ENCODE measurements around the gene SMYD3.
"Not testable (repeated sequence)": the region's sequence is repeated elsewhere in the genome, so short reads cannot be mapped to it uniquely, and the experiment has no call there.

The SMYD3 gene

GRCh38 chr1:246333855-246334254, 173.2 kb downstream of the SMYD3 start:
- no peaks in the 10 kb centered on the region for H3K9me2 ChIP-seq (replicated peaks; ENCODE audit: insufficient read depth, low read length)
- H3F3A ChIP-seq (ENCODE audit: insufficient read depth, low read length) = no peaks in the 10 kb centered on the region
- H3K36me3 ChIP-seq (replicated peaks; ENCODE audit: insufficient read depth, low read length) = no peaks in the 10 kb centered on the region
- H4K20me1 ChIP-seq (ENCODE audit: insufficient read depth, low read length) = no peaks in the 10 kb centered on the region
- no peaks in the 10 kb centered on the region for H3K79me2 ChIP-seq (ENCODE audit: low read length)
- no peak for DNase-seq
- H2AFZ ChIP-seq (ENCODE audit: low read length) = no peak overlapping the region
- H3K27me3 ChIP-seq (replicated peaks; ENCODE audit: insufficient read depth, low read length) = no peaks in the 10 kb centered on the region
- H3K4me1 ChIP-seq (ENCODE audit: low read length) = no peaks in the 10 kb centered on the region
- TF ChIP-seq EZH2phosphoT487 (IDR thresholded peaks at IDR 0.05; ENCODE audit: low read length) (no peak), CTCF (IDR thresholded peaks at IDR 0.05; ENCODE audit: low read length) (no peak), EZH2 (optimal IDR thresholded peaks at IDR 0.05; ENCODE audit: low read depth, low read length) (no peak)
- H3K9me3 ChIP-seq (replicated peaks; ENCODE audit: insufficient read depth, low read length) = no peaks in the 10 kb centered on the region
- H3K4me3 ChIP-seq (ENCODE audit: low read length) = no peak overlapping the region
- H3K4me2 ChIP-seq (ENCODE audit: low read depth, low read length) = no peak overlapping the region
- H3K9ac ChIP-seq (ENCODE audit: low read length) = no peak overlapping the region
- no peak overlapping the region for H3K27ac ChIP-seq (ENCODE audit: low read length)

GRCh38 chr1:246332078-246332477, 175.0 kb downstream of the SMYD3 start:
- Histone ChIP-seq H3K27ac (ENCODE audit: low read length) (no peak overlapping the region), H3K9ac (ENCODE audit: low read length) (no peak overlapping the region), H2AFZ (ENCODE audit: low read length) (no peak overlapping the region), H3K9me3 (replicated peaks; ENCODE audit: insufficient read depth, low read length) (no peaks in the 10 kb centered on the region), H3K36me3 (replicated peaks; ENCODE audit: insufficient read depth, low read length) (no peaks in the 10 kb centered on the region), H3K27me3 (replicated peaks; ENCODE audit: insufficient read depth, low read length) (no peaks in the 10 kb centered on the region), H3K79me2 (ENCODE audit: low read length) (no peaks in the 10 kb centered on the region), H4K20me1 (ENCODE audit: insufficient read depth, low read length) (no peaks in the 10 kb centered on the region), H3K4me2 (ENCODE audit: low read depth, low read length) (no peak overlapping the region), H3K9me2 (replicated peaks; ENCODE audit: insufficient read depth, low read length) (no peaks in the 10 kb centered on the region), H3K4me3 (ENCODE audit: low read length) (no peak overlapping the region), H3K4me1 (ENCODE audit: low read length) (no peaks in the 10 kb centered on the region), H3F3A (ENCODE audit: insufficient read depth, low read length) (no peaks in the 10 kb centered on the region)
- TF ChIP-seq CTCF (IDR thresholded peaks at IDR 0.05; ENCODE audit: low read length) = no peak
- no peak for TF ChIP-seq EZH2 (optimal IDR thresholded peaks at IDR 0.05; ENCODE audit: low read depth, low read length)
- no peak for TF ChIP-seq EZH2phosphoT487 (IDR thresholded peaks at IDR 0.05; ENCODE audit: low read length)
- DNase-seq = no peak

- H4K20me1 ChIP-seq (ENCODE audit: insufficient read depth, low read length) = no peaks in the 10 kb centered on the region
- H3K27me3 ChIP-seq (replicated peaks; ENCODE audit: insufficient read depth, low read length) = no peaks in the 10 kb centered on the region
- no peak overlapping the region for H3K4me3 ChIP-seq (ENCODE audit: low read length)
- no peaks in the 10 kb centered on the region for H3K9me3 ChIP-seq (replicated peaks; ENCODE audit: insufficient read depth, low read length)
- no peaks in the 10 kb centered on the region for H3K36me3 ChIP-seq (replicated peaks; ENCODE audit: insufficient read depth, low read length)
- no peak overlapping the region for H3K27ac ChIP-seq (ENCODE audit: low read length)
- no peak overlapping the region for H3K4me2 ChIP-seq (ENCODE audit: low read depth, low read length)
- DNase-seq = no peak
- TF ChIP-seq EZH2 (optimal IDR thresholded peaks at IDR 0.05; ENCODE audit: low read depth, low read length) (no peak), CTCF (IDR thresholded peaks at IDR 0.05; ENCODE audit: low read length) (no peak), EZH2phosphoT487 (IDR thresholded peaks at IDR 0.05; ENCODE audit: low read length) (no peak)
- no peaks in the 10 kb centered on the region for H3F3A ChIP-seq (ENCODE audit: insufficient read depth, low read length)
- no peaks in the 10 kb centered on the region for H3K79me2 ChIP-seq (ENCODE audit: low read length)
- no peaks in the 10 kb centered on the region for H3K9me2 ChIP-seq (replicated peaks; ENCODE audit: insufficient read depth, low read length)
- no peaks in the 10 kb centered on the region for H3K4me1 ChIP-seq (ENCODE audit: low read length)
- H3K9ac ChIP-seq (ENCODE audit: low read length) = no peak overlapping the region
- no peak overlapping the region for H2AFZ ChIP-seq (ENCODE audit: low read length)
Measured at GRCh38 chr1:246329900-246330299, 177.2 kb downstream of the SMYD3 start.

- not testable (repeated sequence) for H3K79me2 ChIP-seq (ENCODE audit: low read length); H3K9me2 ChIP-seq (replicated peaks; ENCODE audit: insufficient read depth, low read length); H2AFZ ChIP-seq (ENCODE audit: low read length); H3F3A ChIP-seq (ENCODE audit: insufficient read depth, low read length); H3K36me3 ChIP-seq (replicated peaks; ENCODE audit: insufficient read depth, low read length); H3K9me3 ChIP-seq (replicated peaks; ENCODE audit: insufficient read depth, low read length); H3K4me2 ChIP-seq (ENCODE audit: low read depth, low read length); H3K4me3 ChIP-seq (ENCODE audit: low read length); H3K27ac ChIP-seq (ENCODE audit: low read length); H3K9ac ChIP-seq (ENCODE audit: low read length); DNase-seq; H3K4me1 ChIP-seq (ENCODE audit: low read length); H4K20me1 ChIP-seq (ENCODE audit: insufficient read depth, low read length); H3K27me3 ChIP-seq (replicated peaks; ENCODE audit: insufficient read depth, low read length)
Measured at GRCh38 chr1:246329292-246329691, 177.8 kb downstream of the SMYD3 start.
